Neural progenitor cell (in vitro differentiated cells): ENCODE measurements around the gene APOOL. TPM values are rescaled to one million over a fixed set of nuclear protein-coding genes. Genes with fewer than 3 reads are reported as not detected.
A peak's percentile ranks its signal among the peaks of the same experiment; 100 is the strongest.
"Not testable (repeated sequence)": the region's sequence is repeated elsewhere in the genome, so short reads cannot be mapped to it uniquely, and the experiment has no call there.

ENCODE experiments used
- DNase-seq: peaks from one replicate; pipeline ENCODE4 v3.0.0-alpha.2; 2016; ENCODE audit warnings: low spot score
- H2AFZ ChIP-seq: fragments of 200-600 bp; sonication (generic); replicated peaks from 2 replicates; pipeline ENCODE4 v1.6.1; 2016; ENCODE audit warnings: antibody characterized with exemption
- H3F3A ChIP-seq: fragments of 200-600 bp; sonication (generic); 2 replicates; pipeline ENCODE4 v1.6.1; 2016; ENCODE audit warnings: antibody characterized with exemption, low read depth
- H3K27ac ChIP-seq: fragments of 200-600 bp; sonication (generic); 2 replicates; pipeline ENCODE4 v1.5.1; 2016; ENCODE audit warnings: mild to moderate bottlenecking
- H3K27me3 ChIP-seq: fragments of 200-600 bp; sonication (generic); 2 replicates; pipeline ENCODE4 v1.6.1; 2016; ENCODE audit warnings: mild to moderate bottlenecking, moderate library complexity
- H3K36me3 ChIP-seq: fragments of 200-600 bp; sonication (generic); 2 replicates; pipeline ENCODE4 v1.5.1; 2016
- H3K4me1 ChIP-seq: fragments of 200-600 bp; sonication (generic); 2 replicates; pipeline ENCODE4 v1.6.1; 2016; ENCODE audit warnings: mixed run types
- H3K4me2 ChIP-seq: fragments of 200-600 bp; sonication (generic); 2 replicates; pipeline ENCODE4 v1.6.1; 2016
- H3K4me3 ChIP-seq: fragments of 200-600 bp; sonication (generic); 2 replicates; pipeline ENCODE4 v1.5.1; 2016
- H3K79me2 ChIP-seq: fragments of 200-600 bp; sonication (generic); 2 replicates; pipeline ENCODE4 v1.6.1; 2016; ENCODE audit warnings: low read depth
- H3K9ac ChIP-seq: fragments of 200-600 bp; sonication (generic); 2 replicates; pipeline ENCODE4 v1.6.1; 2016
- H3K9me3 ChIP-seq: fragments of 200-600 bp; sonication (generic); 2 replicates; pipeline ENCODE4 v1.5.1; 2016; ENCODE audit warnings: low read depth
- H4K20me1 ChIP-seq: fragments of 200-600 bp; sonication (generic); 2 replicates; pipeline ENCODE4 v1.6.1; 2016; ENCODE audit warnings: low read depth
- H3K27ac Mint-ChIP-seq: 3 replicates; pipeline ENCODE4 v1.8.0; 2021; ENCODE audit warnings: mixed read lengths
- H3K27me3 Mint-ChIP-seq: 2 replicates; pipeline ENCODE4 v1.8.0; 2022; ENCODE audit warnings: low read depth, mild to moderate bottlenecking, inconsistent platforms, moderate library complexity, mixed read lengths; ENCODE audit not compliant: insufficient read depth
- H3K36me3 Mint-ChIP-seq: 3 replicates; pipeline ENCODE4 v1.8.0; 2021; ENCODE audit warnings: mixed read lengths
- H3K4me1 Mint-ChIP-seq: 3 replicates; pipeline ENCODE4 v1.8.0; 2021; ENCODE audit warnings: mixed read lengths
- H3K4me3 Mint-ChIP-seq: 3 replicates; pipeline ENCODE4 v1.8.0; 2021; ENCODE audit warnings: mild to moderate bottlenecking, moderate library complexity, mixed read lengths
- H3K9me3 Mint-ChIP-seq: 3 replicates; pipeline ENCODE4 v1.8.0; 2020; ENCODE audit warnings: mixed read lengths
- CTCF ChIP-seq: fragments of 200-600 bp; sonication (generic); IDR thresholded peaks from 2 replicates; pipeline ENCODE4 v1.5.1; 2017; ENCODE audit warnings: antibody characterized with exemption, mild to moderate bottlenecking
- EZH2 ChIP-seq: fragments of 200-600 bp; sonication (generic); IDR thresholded peaks from 2 replicates; pipeline ENCODE4 v1.6.1; 2017; ENCODE audit warnings: antibody characterized with exemption, mild to moderate bottlenecking, moderate library complexity
- EZH2phosphoT487 ChIP-seq: fragments of 200-600 bp; sonication (generic); IDR thresholded peaks from 2 replicates; pipeline ENCODE4 v1.6.1; 2017; ENCODE audit warnings: antibody characterized with exemption
- total RNA-seq: library from RNA; depleted of rRNA; stranded (reverse); fragments of >200 nt; gene quantifications from 2 replicates; pipeline ENCODE4 v1.2.3, GENCODE V29; 2015; ENCODE audit warnings: low replicate concordance

Gene APOOL
- total RNA-seq, 1 donor from 2014 or later = 9.0 TPM

GRCh38 chrX:84993150-84993549 lies 10.5 kb upstream of the APOOL start:
- no peaks in the 10 kb centered on the region for H3K4me1 ChIP-seq
- H3K9me3 ChIP-seq = no peaks in the 10 kb centered on the region
- Mint-ChIP-seq H3K4me1 (no peaks in the 10 kb centered on the region), H3K27me3 (no peaks in the 10 kb centered on the region), H3K4me3 (no peak overlapping the region), H3K36me3 (no peaks in the 10 kb centered on the region), H3K9me3 (peaks cover 7% of the 10 kb centered on the region), H3K27ac (no peak overlapping the region)
- TF ChIP-seq EZH2 = no peak
- no peak for TF ChIP-seq EZH2phosphoT487
- H2AFZ ChIP-seq = no peak overlapping the region
- H3K36me3 ChIP-seq = no peaks in the 10 kb centered on the region
- DNase-seq = no peak
- H3K9ac ChIP-seq = no peak overlapping the region
- H3K27me3 ChIP-seq = no peaks in the 10 kb centered on the region
- no peak overlapping the region for H3K4me2 ChIP-seq
- no peaks in the 10 kb centered on the region for H3K79me2 ChIP-seq
- no peaks in the 10 kb centered on the region for H3F3A ChIP-seq
- no peak overlapping the region for H3K27ac ChIP-seq
- H3K4me3 ChIP-seq = no peak overlapping the region
- no peaks in the 10 kb centered on the region for H4K20me1 ChIP-seq

GRCh38 chrX:85001344-85001743 lies 2.3 kb upstream of the APOOL start:
- no peaks in the 10 kb centered on the region for H3K4me1 ChIP-seq
- Mint-ChIP-seq H3K4me1 (peaks cover 3% of the 10 kb centered on the region), H3K36me3 (no peaks in the 10 kb centered on the region), H3K27me3 (peaks cover 2% of the 10 kb centered on the region), H3K9me3 (peaks cover 2% of the 10 kb centered on the region), H3K4me3 (no peak overlapping the region), H3K27ac (no peak overlapping the region)
- H3F3A ChIP-seq = peaks cover 6% of the 10 kb centered on the region
- H3K9me3 ChIP-seq = no peaks in the 10 kb centered on the region
- H3K4me2 ChIP-seq = no peak overlapping the region
- no peaks in the 10 kb centered on the region for H3K27me3 ChIP-seq
- H3K27ac ChIP-seq = no peak overlapping the region
- H3K79me2 ChIP-seq = peaks cover 13% of the 10 kb centered on the region
- H3K4me3 ChIP-seq = no peak overlapping the region
- H3K36me3 ChIP-seq = no peaks in the 10 kb centered on the region
- no peak overlapping the region for H3K9ac ChIP-seq
- H4K20me1 ChIP-seq = no peaks in the 10 kb centered on the region
- TF ChIP-seq CTCF (no peak), EZH2 (no peak), EZH2phosphoT487 (no peak)
- no peak overlapping the region for H2AFZ ChIP-seq
- DNase-seq = no peak

GRCh38 chrX:85004255-85004654 lies 578 bp downstream of the APOOL start:
- H3K27ac Mint-ChIP-seq = peak overlapping the region; percentile 88
- no peak for TF ChIP-seq EZH2
- no peak for TF ChIP-seq CTCF
- no peak for TF ChIP-seq EZH2phosphoT487
- Histone ChIP-seq H3K4me2 (peak overlapping the region; percentile 74), H2AFZ (peak overlapping the region; percentile 90), H3K9me3 (no peaks in the 10 kb centered on the region), H3K36me3 (no peaks in the 10 kb centered on the region), H4K20me1 (no peaks in the 10 kb centered on the region), H3K27ac (no peak overlapping the region), H3K79me2 (peaks cover 13% of the 10 kb centered on the region), H3K27me3 (no peaks in the 10 kb centered on the region), H3K4me1 (no peaks in the 10 kb centered on the region), H3K4me3 (peak overlapping the region; percentile 83), H3F3A (peaks cover 6% of the 10 kb centered on the region), H3K9ac (peak overlapping the region; percentile 71)
- H3K27me3 Mint-ChIP-seq = peaks cover 2% of the 10 kb centered on the region
- no peaks in the 10 kb centered on the region for H3K36me3 Mint-ChIP-seq
- peaks cover 3% of the 10 kb centered on the region for H3K4me1 Mint-ChIP-seq
- H3K4me3 Mint-ChIP-seq = peak overlapping the region; percentile 93
- DNase-seq = no peak
- peaks cover 2% of the 10 kb centered on the region for H3K9me3 Mint-ChIP-seq

GRCh38 chrX:85012098-85012497 lies 8.4 kb downstream of the APOOL start:
- no peaks in the 10 kb centered on the region for H3K4me1 Mint-ChIP-seq
- H3K9me3 ChIP-seq = no peaks in the 10 kb centered on the region
- peaks cover 5% of the 10 kb centered on the region for H3K36me3 Mint-ChIP-seq
- no peak for DNase-seq
- no peak overlapping the region for H3K4me2 ChIP-seq
- no peak overlapping the region for H3K4me3 Mint-ChIP-seq
- H3K27ac Mint-ChIP-seq = no peak overlapping the region
- no peaks in the 10 kb centered on the region for H3F3A ChIP-seq
- TF ChIP-seq EZH2phosphoT487 = no peak
- TF ChIP-seq CTCF = no peak
- no peak for TF ChIP-seq EZH2
- no peak overlapping the region for H2AFZ ChIP-seq
- H4K20me1 ChIP-seq = no peaks in the 10 kb centered on the region
- H3K4me1 ChIP-seq = no peaks in the 10 kb centered on the region
- H3K27ac ChIP-seq = no peak overlapping the region
- peaks cover 4% of the 10 kb centered on the region for H3K27me3 Mint-ChIP-seq
- H3K36me3 ChIP-seq = no peaks in the 10 kb centered on the region
- H3K27me3 ChIP-seq = no peaks in the 10 kb centered on the region
- H3K9ac ChIP-seq = no peak overlapping the region
- no peak overlapping the region for H3K4me3 ChIP-seq
- H3K79me2 ChIP-seq = peaks cover 41% of the 10 kb centered on the region
- H3K9me3 Mint-ChIP-seq = peaks cover 31% of the 10 kb centered on the region

GRCh38 chrX:85015351-85015750 lies 11.7 kb downstream of the APOOL start:
- H3F3A ChIP-seq, H3K9me3 ChIP-seq, H3K27me3 Mint-ChIP-seq, DNase-seq, H2AFZ ChIP-seq, H3K4me2 ChIP-seq, H3K27ac Mint-ChIP-seq, H3K9ac ChIP-seq, H3K4me3 ChIP-seq, H3K4me1 Mint-ChIP-seq, H3K4me3 Mint-ChIP-seq, H3K36me3 ChIP-seq, H3K27me3 ChIP-seq, H4K20me1 ChIP-seq, H3K4me1 ChIP-seq, H3K27ac ChIP-seq: not testable (repeated sequence)
- H3K36me3 Mint-ChIP-seq = peaks cover 15% of the 10 kb centered on the region
- peaks cover 51% of the 10 kb centered on the region for H3K9me3 Mint-ChIP-seq
- peaks cover 48% of the 10 kb centered on the region for H3K79me2 ChIP-seq
